H1 (cell line): Measurements from ENCODE around the gene CACNA2D1. TPM values are rescaled to one million over a fixed set of nuclear protein-coding genes. Genes with fewer than 3 reads are reported as not detected.

ENCODE experiments used
- CTCF ChIA-PET: fragments of 300-600 bp; sonication (Branson Sonifier 250); formaldehyde crosslinking; loops from one replicate; lab custom pipeline; 2021; ENCODE audit not compliant: partially characterized antibody; lab: Charles Lee
- POLR2A ChIA-PET: fragments of 300-600 bp; sonication (Branson Sonifier 250); formaldehyde crosslinking; loops from one replicate; lab custom pipeline; 2021; ENCODE audit warnings: inconsistent platforms; ENCODE audit not compliant: partially characterized antibody; lab: Charles Lee
- DNase-seq, 2 experiments: peaks; one replicate each; pipeline versions ENCODE4 v3.0.0 to v3.0.0-alpha.2; 2010 to 2022; ENCODE audit warnings: low spot score in 2 of 2, low read depth in 1 of 2, mixed read lengths in 1 of 2
- FAIRE-seq: peaks from 2 replicates; lab custom pipeline; 2011; peaks lifted over from hg19 to GRCh38; lab: Jason Lieb, UNC
- H2AFZ ChIP-seq: 2 replicates; pipeline ENCODE4 v1.8.1; 2012; ENCODE audit warnings: low read length, inconsistent platforms
- H2AK5ac ChIP-seq: 2 replicates; pipeline ENCODE4 v1.6.1; 2013; ENCODE audit warnings: low read depth, low read length
- H2BK120ac ChIP-seq: replicated peaks from 2 replicates; pipeline ENCODE3; 2013; ENCODE audit warnings: low read depth, low read length, inconsistent platforms
- H2BK12ac ChIP-seq: 2 replicates; pipeline ENCODE4 v1.6.1; 2013; ENCODE audit warnings: low read depth, low read length
- H2BK15ac ChIP-seq: 2 replicates; pipeline ENCODE4 v1.6.1; 2013; ENCODE audit warnings: low read length
- H2BK20ac ChIP-seq: 2 replicates; pipeline ENCODE4 v1.6.1; 2013; ENCODE audit warnings: low read length
- H2BK5ac ChIP-seq: 2 replicates; pipeline ENCODE4 v1.6.1; 2013; ENCODE audit warnings: low read depth, low read length
- H3K14ac ChIP-seq: 2 replicates; pipeline ENCODE4 v1.6.1; 2013; ENCODE audit warnings: inconsistent platforms; ENCODE audit not compliant: insufficient read length
- H3K18ac ChIP-seq: 2 replicates; pipeline ENCODE4 v1.6.1; 2013; ENCODE audit warnings: low read length; ENCODE audit errors: extremely low read depth
- H3K23ac ChIP-seq: 2 replicates; pipeline ENCODE4 v1.6.1; 2013; ENCODE audit warnings: inconsistent platforms; ENCODE audit not compliant: insufficient read length
- H3K23me2 ChIP-seq: 2 replicates; pipeline ENCODE4 v1.6.1; 2013; ENCODE audit warnings: low read depth, low read length
- H3K27ac ChIP-seq: 2 replicates; pipeline ENCODE4 v1.6.1; 2011; ENCODE audit warnings: low read depth, low read length, inconsistent platforms
- H3K27me3 ChIP-seq, 4 experiments: replicated peaks in 1 of 4; 1 replicate in 1 of 4; 2 replicates in 3 of 4; pipeline versions ENCODE4 v1.6.1 to v1.8.1; 2011 to 2013; ENCODE audit warnings: low read length in 3 of 4, mild to moderate bottlenecking in 3 of 4, inconsistent platforms in 2 of 4, mixed read lengths in 2 of 4, moderate library complexity in 1 of 4; ENCODE audit not compliant: control insufficient read depth in 3 of 4, insufficient read depth in 3 of 4; ENCODE audit errors: extremely low read depth in 1 of 4
- H3K36me3 ChIP-seq, 4 experiments: 2 replicates each; pipeline versions ENCODE4 v1.6.1 to v1.8.1; 2011 to 2013; ENCODE audit warnings: mild to moderate bottlenecking in 4 of 4, low read length in 3 of 4, moderate library complexity in 2 of 4, control low read depth in 1 of 4, inconsistent platforms in 1 of 4; ENCODE audit not compliant: insufficient read depth in 4 of 4, control insufficient read depth in 2 of 4
- H3K4ac ChIP-seq: replicated peaks from 2 replicates; pipeline ENCODE3; 2013; ENCODE audit warnings: low read length, low read depth, mixed read lengths, inconsistent platforms; ENCODE audit not compliant: insufficient read length
- H3K4me1 ChIP-seq, 4 experiments: replicated peaks in 1 of 4; 1 replicate in 1 of 4; 2 replicates in 3 of 4; pipeline versions ENCODE4 v1.6.1 to v1.8.1; 2011 to 2013; ENCODE audit warnings: low read length in 3 of 4, inconsistent platforms in 2 of 4, mixed read lengths in 1 of 4; ENCODE audit not compliant: insufficient read depth in 4 of 4, control insufficient read depth in 3 of 4
- H3K4me2 ChIP-seq, 2 experiments: 2 replicates each; pipeline versions ENCODE4 v1.6.1 to v1.8.1; 2011 to 2013; ENCODE audit warnings: low read depth in 2 of 2, low read length in 2 of 2, control low read depth in 1 of 2, inconsistent platforms in 1 of 2, mild to moderate bottlenecking in 1 of 2; ENCODE audit not compliant: insufficient read depth in 1 of 2
- H3K4me3 ChIP-seq, 4 experiments: fragments of 200-600, 300-600 bp in 1 of 4; sonication (generic), shearing (Covaris generic), sonication (Bioruptor Twin) in 1 of 4; 2 replicates each; pipeline versions ENCODE4 v1.5.1 to v1.8.1; 2011 to 2016; ENCODE audit warnings: low read length in 4 of 4, low read depth in 3 of 4, control low read depth in 2 of 4, inconsistent platforms in 2 of 4, mild to moderate bottlenecking in 2 of 4, mixed read lengths in 1 of 4, moderate library complexity in 1 of 4; ENCODE audit not compliant: insufficient read depth in 2 of 4; ENCODE audit errors: extremely low read depth in 1 of 4
- H3K56ac ChIP-seq: replicated peaks from 2 replicates; pipeline ENCODE3; 2013; ENCODE audit warnings: low read depth, mild to moderate bottlenecking, mixed read lengths, low read length, inconsistent platforms; ENCODE audit not compliant: insufficient read length
- H3K79me1 ChIP-seq: 2 replicates; pipeline ENCODE4 v1.6.1; 2013; ENCODE audit warnings: low read depth, low read length, control low read depth
- H3K79me2 ChIP-seq, 2 experiments: 2 replicates each; pipeline versions ENCODE4 v1.6.1 to v1.8.1; 2012 to 2013; ENCODE audit warnings: low read length in 2 of 2, mild to moderate bottlenecking in 2 of 2, inconsistent platforms in 1 of 2; ENCODE audit not compliant: insufficient read depth in 2 of 2, control insufficient read depth in 1 of 2
- H3K9ac ChIP-seq, 4 experiments: replicated peaks in 1 of 4; 1 replicate in 1 of 4; 2 replicates in 3 of 4; pipeline versions ENCODE4 v1.6.1 to v1.8.1; 2011 to 2013; ENCODE audit warnings: low read depth in 3 of 4, low read length in 3 of 4, control low read depth in 2 of 4, mild to moderate bottlenecking in 2 of 4, moderate library complexity in 2 of 4, inconsistent platforms in 1 of 4; ENCODE audit errors: extremely low read depth in 1 of 4
- H3K9me3 ChIP-seq, 2 experiments: 2 replicates each; pipeline versions ENCODE4 v1.6.1 to v1.8.1; 2012 to 2013; ENCODE audit warnings: mild to moderate bottlenecking in 2 of 2, moderate library complexity in 2 of 2, control low read depth in 1 of 2, inconsistent platforms in 1 of 2, low read depth in 1 of 2, low read length in 1 of 2, mixed read lengths in 1 of 2; ENCODE audit not compliant: insufficient read depth in 2 of 2
- H4K20me1 ChIP-seq, 2 experiments: replicated peaks in 1 of 2; 2 replicates each; pipeline versions ENCODE3 to v1.8.1; 2011 to 2013; ENCODE audit warnings: inconsistent platforms in 2 of 2, low read length in 2 of 2, mild to moderate bottlenecking in 1 of 2; ENCODE audit not compliant: insufficient read depth in 2 of 2, control insufficient read depth in 1 of 2
- H4K5ac ChIP-seq: 2 replicates; pipeline ENCODE4 v1.6.1; 2013; ENCODE audit warnings: low read length, low read depth, mixed read lengths, inconsistent platforms; ENCODE audit not compliant: insufficient read length
- H4K8ac ChIP-seq: 2 replicates; pipeline ENCODE4 v1.8.0; 2013; ENCODE audit warnings: mild to moderate bottlenecking, moderate library complexity, low read length, inconsistent platforms; ENCODE audit not compliant: insufficient read depth; ENCODE audit errors: extremely low read depth
- H4K91ac ChIP-seq: replicated peaks from 2 replicates; pipeline ENCODE3; 2013; ENCODE audit warnings: low read length, mixed read lengths, inconsistent platforms; ENCODE audit not compliant: insufficient read length
- ATF2 ChIP-seq: IDR thresholded peaks from 2 replicates; pipeline ENCODE4 v1.6.1; 2012; ENCODE audit warnings: low read length, inconsistent platforms
- BACH1 ChIP-seq: IDR thresholded peaks from 2 replicates; pipeline ENCODE4 v1.6.1; 2012; ENCODE audit warnings: low read length, improper control_type of control experiment
- CEBPB ChIP-seq: IDR thresholded peaks from 2 replicates; pipeline ENCODE4 v1.6.1; 2012; ENCODE audit warnings: low read depth, low read length
- JUN ChIP-seq: IDR thresholded peaks from 2 replicates; pipeline ENCODE4 v1.6.1; 2011; ENCODE audit warnings: low read depth, mild to moderate bottlenecking, improper control_type of control experiment, low read length
- MAX ChIP-seq: IDR thresholded peaks from 2 replicates; pipeline ENCODE4 v1.6.1; 2012; ENCODE audit warnings: inconsistent platforms
- NRF1 ChIP-seq: IDR thresholded peaks from 2 replicates; pipeline ENCODE4 v1.6.1; 2011; ENCODE audit warnings: mild to moderate bottlenecking, low read depth, low read length, improper control_type of control experiment
- PHF8 ChIP-seq: fragments of 200-600 bp; sonication (generic); conservative IDR thresholded peaks from 2 replicates; pipeline ENCODE4 v1.7.1; 2012; ENCODE audit warnings: low read depth, mild to moderate bottlenecking, inconsistent platforms, low read length, moderate library complexity
- POLR2AphosphoS5 ChIP-seq: IDR thresholded peaks from 2 replicates; pipeline ENCODE4 v1.6.1; 2011; ENCODE audit warnings: low read depth, low read length
- RXRA ChIP-seq: IDR thresholded peaks from 2 replicates; pipeline ENCODE4 v1.6.1; 2011; ENCODE audit warnings: low read depth, mild to moderate bottlenecking, low read length, moderate library complexity; ENCODE audit not compliant: insufficient read depth
- SP4 ChIP-seq: IDR thresholded peaks from 2 replicates; pipeline ENCODE4 v1.6.1; 2012; ENCODE audit warnings: low read length, inconsistent platforms
- SUZ12 ChIP-seq: fragments of 200-600 bp; sonication (generic); IDR thresholded peaks from 2 replicates; pipeline ENCODE4 v1.6.1; 2012; ENCODE audit warnings: mild to moderate bottlenecking, inconsistent platforms, low read length, moderate library complexity, mixed read lengths
- TAF1 ChIP-seq: IDR thresholded peaks from 2 replicates; pipeline ENCODE4 v1.6.1; 2011; ENCODE audit warnings: mild to moderate bottlenecking, low read depth, low read length
- YY1 ChIP-seq: IDR thresholded peaks from 2 replicates; pipeline ENCODE4 v1.6.1; 2011; ENCODE audit warnings: low read depth, mild to moderate bottlenecking, low read length
- ZNF274 ChIP-seq: IDR thresholded peaks from 2 replicates; pipeline ENCODE4 v1.7.0; 2012; ENCODE audit warnings: low read length, borderline replicate concordance; ENCODE audit errors: extremely low read depth
- WGBS, 2 experiments: shearing (Covaris generic) in 1 of 2; methylation state at CpG; one replicate each; pipeline versions ENCODE4 v1.1.6 to v1.1.7; 2013 to 2015; ENCODE audit warnings: low lambda C conversion rate in 2 of 2, mixed read lengths in 2 of 2, inconsistent platforms in 1 of 2, low coverage in 1 of 2, missing lambda C conversion rate in 1 of 2; ENCODE audit not compliant: insufficient replicate concordance in 2 of 2, insufficient coverage in 1 of 2, insufficient read length in 1 of 2; ENCODE audit errors: extremely low coverage in 1 of 2, missing lambda C conversion rate in 1 of 2; 5-methylcytosine and 5-hydroxymethylcytosine counted together
- polyA plus RNA-seq, 7 experiments: library from polyadenylated mRNA; depleted of rRNA in 3 of 7; stranded (reverse) in 5 of 7; unstranded in 2 of 7; fragments of >200 nt in 5 of 7; fragments of 200-250 nt in 2 of 7; gene quantifications; 1 replicate in 5 of 7; 2 replicates in 1 of 7; 4 replicates in 1 of 7; pipeline versions ENCODE4 v1.2.1 to v1.2.3, GENCODE V29; 2011 to 2013; ENCODE audit warnings: missing spikeins in 2 of 7, mixed read lengths in 2 of 7
- total RNA-seq: library from RNA; stranded (reverse); fragmentation: NEBNext Ultra II Directional; extraction: Animal tissue kit (Norgen Biotek cat#: 25700); gene quantifications from 2 replicates; pipeline ENCODE4 v1.2.1, GENCODE V29; 2021

Gene CACNA2D1
- total and polyA plus RNA-seq, 2 of the 8 experiments (the other 6 are each of a cell fraction or from before 2014, with no cell fraction given): 4.3 to 27.3 TPM

- CTCF ChIA-PET: interaction anchor here (0.9 to 1.5 kb wide), 4 partner anchors 13 to 123 kb away, joined by 3 to 5 read pairs (median 3); no protein-coding TSS in a partner anchor
- H3K56ac ChIP-seq: no peak overlapping the region
- no peak overlapping the region for H3K18ac ChIP-seq
- no peaks in the 10 kb centered on the region for H3K9me3 ChIP-seq
- no peak overlapping the region for H2AK5ac ChIP-seq
- peaks cover 0 to 11% of the 10 kb centered on the region in 2 experiments; a peak in 2 of 4 replicates for H3K79me2 ChIP-seq
- H4K20me1 ChIP-seq: no peaks in the 10 kb centered on the region
- H3K23me2 ChIP-seq: no peaks in the 10 kb centered on the region
- H4K5ac ChIP-seq: no peak overlapping the region
- no peak overlapping the region for H2BK5ac ChIP-seq
- no peak for FAIRE-seq
- H4K8ac ChIP-seq: no peak overlapping the region
- no peak for DNase-seq
- no peak overlapping the region for H3K23ac ChIP-seq
- peaks cover 3 to 8% (median 3%) of the 10 kb centered on the region in 4 experiments; a peak in 4 of 7 replicates for H3K4me1 ChIP-seq
- no peak overlapping the region for H3K4ac ChIP-seq
- H2BK20ac ChIP-seq: no peak overlapping the region
- no peaks in the 10 kb centered on the region for H3K36me3 ChIP-seq
- H3K4me3 ChIP-seq: no peak overlapping the region
- H3K79me1 ChIP-seq: no peaks in the 10 kb centered on the region
- H3K14ac ChIP-seq: no peak overlapping the region
- H3K4me2 ChIP-seq: no peak overlapping the region
- no peak overlapping the region for H2AFZ ChIP-seq
- H2BK15ac ChIP-seq: no peak overlapping the region
- POLR2A ChIA-PET: no interaction called here
- H3K9ac ChIP-seq: no peak overlapping the region
- no peak overlapping the region for H2BK120ac ChIP-seq
- H4K91ac ChIP-seq: no peak overlapping the region
- H2BK12ac ChIP-seq: no peak overlapping the region
- WGBS, 2 experiments: 90% methylated on average over 2 of the region's 2 CpGs; no CpG with 5 or more reads in 1 of the 2 experiments
- no peak overlapping the region for H3K27ac ChIP-seq
- H3K27me3 ChIP-seq: no peaks in the 10 kb centered on the region
- TF ChIP-seq PHF8: no peak
- no peak for TF ChIP-seq TAF1
- TF ChIP-seq MAX: no peak
- TF ChIP-seq RXRA: no peak
- no peak for TF ChIP-seq BACH1
- TF ChIP-seq SP4: no peak
- TF ChIP-seq NRF1: no peak
- TF ChIP-seq SUZ12: no peak
- no peak for TF ChIP-seq ZNF274
- no peak for TF ChIP-seq POLR2AphosphoS5
- TF ChIP-seq YY1: no peak
- no peak for TF ChIP-seq CEBPB
- no peak for TF ChIP-seq JUN
- TF ChIP-seq ATF2: no peak
These were observed 66.8 kb downstream of the CACNA2D1 start for GRCh38 chr7:82376739-82377138.
